Cardiac septum (tissue), 1 donor: Measurements from ENCODE around the gene MECR. TPM values are rescaled to one million over a fixed set of nuclear protein-coding genes. Genes with fewer than 3 reads are reported as not detected.
A peak's percentile ranks its signal among the peaks of the same experiment; 100 is the strongest.

Experiments used
- DNase-seq: peaks from one replicate; pipeline ENCODE4 v3.0.0-alpha.2; 2020; ENCODE audit warnings: low spot score
- intact Hi-C: fragments of 100-400 bp; cut with DNase I; formaldehyde crosslinking; loops from one replicate; pipeline ENCODE4 v1.14.0; 2022
- total RNA-seq: library from RNA; stranded (reverse); fragmentation: NEBNext Ultra II Directional; extraction: Animal tissue kit (Norgen Biotek cat#: 25700); gene quantifications from one replicate; pipeline ENCODE4 v1.2.1, GENCODE V29; 2021
- donor health status: DM: no; HTN: no; CAD: no.

Gene MECR
- total RNA-seq, 1 donor from 2014 or later, result 29.9 TPM

DNA sequence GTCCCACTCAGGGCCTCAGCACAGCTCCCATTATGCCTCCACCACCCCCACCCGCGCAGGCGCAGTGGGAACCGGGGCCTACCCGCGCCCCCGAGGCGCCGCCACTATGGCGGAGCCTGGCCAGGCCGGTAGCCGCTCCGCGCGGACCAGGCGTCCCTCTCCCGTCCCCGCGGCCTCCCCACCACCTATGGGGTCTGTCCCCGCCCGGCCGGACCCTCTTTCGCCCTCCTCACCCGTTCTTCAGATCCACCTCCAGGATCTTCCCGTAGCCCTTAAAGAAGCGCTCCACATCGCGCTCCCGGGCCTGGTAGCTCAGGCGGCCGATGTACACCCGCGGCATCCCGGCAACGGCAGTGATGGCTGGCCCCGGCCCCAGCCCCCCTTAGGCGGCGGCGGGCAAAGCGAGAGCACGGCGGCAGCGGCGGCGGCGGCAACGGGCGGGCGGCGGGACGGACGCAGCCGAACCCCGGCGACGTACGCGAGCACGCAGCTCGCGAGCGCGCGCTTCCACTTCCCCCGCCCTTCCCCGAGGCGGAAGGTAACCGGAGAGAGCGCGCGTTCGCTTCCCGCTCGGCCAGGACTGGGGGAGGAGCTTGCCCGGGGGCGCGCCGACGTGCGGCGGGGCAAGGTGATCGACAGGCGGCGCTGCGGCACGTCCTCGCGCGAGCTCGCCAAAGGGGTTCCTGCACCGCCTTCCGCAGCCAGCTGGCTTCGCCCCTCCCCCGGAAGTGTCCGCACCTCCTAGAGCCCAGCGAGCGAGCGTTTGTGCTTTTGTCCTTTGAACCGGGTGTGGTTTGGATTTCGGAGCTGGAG lies 49.1 kb downstream of the MECR start, which contains the start of gene SRSF4:
Gene SRSF4 (minus strand): TSS at position 488 of the 813 bp plus-strand sequence. CDS start 148 bp downstream, at position 340.
- peak; percentile 100 for DNase-seq
- intact Hi-C loops, result loop anchor here (2.0 to 10.0 kb wide), 6 partner anchors 21 to 539 kb away; partner anchors contain the start of genes TAF12 and YTHDF2

DNA sequence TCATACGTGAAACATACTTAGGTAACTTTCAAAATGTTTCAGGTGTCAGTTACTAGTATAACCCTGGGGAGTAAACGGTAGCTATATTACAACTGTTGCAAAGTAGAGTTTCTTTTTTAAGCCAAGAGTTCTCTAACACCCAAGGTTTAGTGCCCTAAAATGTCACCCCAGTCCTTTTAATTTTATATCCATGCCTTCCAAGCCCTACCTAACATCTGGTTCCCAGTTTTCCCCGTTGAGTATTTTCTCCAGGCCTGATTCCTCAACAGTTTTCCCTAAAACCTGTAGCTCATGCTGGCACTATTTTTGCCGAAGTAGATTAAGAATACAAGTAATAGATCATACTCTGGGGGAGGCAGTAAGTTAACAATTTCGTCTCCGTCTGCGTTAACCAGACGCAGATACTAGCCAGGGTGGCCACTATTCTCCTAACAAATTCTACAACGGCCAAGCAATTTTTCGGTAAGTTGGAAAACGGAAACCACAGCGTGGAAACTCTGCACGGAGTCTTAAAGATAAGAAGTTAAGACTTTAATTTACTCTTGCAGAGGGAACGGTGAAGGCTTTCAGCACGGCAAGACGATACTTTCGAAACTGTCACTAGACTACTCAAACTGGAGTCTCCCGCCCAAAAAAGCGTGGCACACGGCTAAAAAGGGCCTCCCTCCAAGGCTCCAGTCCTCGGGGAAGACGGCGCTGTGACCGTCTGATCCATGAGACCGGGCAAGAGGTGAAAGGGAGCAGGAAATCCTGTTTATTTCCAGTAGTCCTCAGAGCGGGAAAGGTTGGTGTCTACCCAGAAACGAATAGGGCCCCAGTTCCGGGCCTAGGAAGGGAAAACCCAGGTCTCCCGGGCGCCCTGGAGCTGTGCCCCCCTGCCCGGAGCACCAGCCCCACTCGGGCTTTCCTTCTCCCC lies 50.0 kb downstream of the MECR start:
- peak; percentile 78 for DNase-seq

GRCh38 chr1:29179641-29180184 lies 51.0 kb downstream of the MECR start:
- intact Hi-C loops, result loop anchor here (2.0 to 10.0 kb wide), 5 partner anchors 55 to 537 kb away; partner anchors contain the start of genes TAF12 and YTHDF2
- DNase-seq, result no peak

More for the DNA sequence above, 50.0 kb downstream of the MECR start:
- intact Hi-C loops, result loop anchor here (2.0 to 10.0 kb wide), 5 partner anchors 56 to 538 kb away; partner anchors contain the start of genes TAF12 and YTHDF2

DNA sequence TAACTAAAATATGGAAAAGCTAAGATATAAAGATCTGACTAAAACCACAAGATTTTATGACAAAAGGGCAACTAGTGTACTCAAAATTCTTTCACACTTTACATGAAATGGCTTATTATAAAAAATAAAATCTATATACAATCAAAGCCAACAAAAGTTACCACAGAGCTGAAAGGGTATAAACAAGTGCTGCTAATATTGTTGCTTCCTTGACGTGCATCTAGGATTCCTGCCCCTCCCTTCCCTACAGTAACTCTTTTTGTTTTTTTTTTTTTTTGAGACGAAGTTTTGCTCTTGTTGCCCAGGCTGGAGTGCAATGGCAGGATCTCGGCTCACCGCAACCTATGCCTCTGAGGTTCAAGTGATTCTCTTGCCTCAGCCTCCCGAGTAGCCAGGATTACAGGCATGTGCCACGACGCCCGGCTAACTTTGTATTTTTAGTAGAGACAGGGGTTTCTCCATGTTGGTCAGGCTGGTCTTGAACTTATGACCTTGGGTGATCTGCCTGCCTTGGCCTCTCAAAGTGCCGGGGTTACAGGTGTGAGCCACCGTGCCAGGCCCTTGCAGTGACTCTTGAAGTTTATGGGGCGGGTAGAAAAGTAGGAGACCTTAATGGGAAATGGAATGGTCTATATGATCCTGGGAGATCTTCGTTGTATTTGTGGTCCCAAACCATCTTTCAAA lies 53.6 kb downstream of the MECR start:
- no peak for DNase-seq
- intact Hi-C loops, result no loop called here

DNA sequence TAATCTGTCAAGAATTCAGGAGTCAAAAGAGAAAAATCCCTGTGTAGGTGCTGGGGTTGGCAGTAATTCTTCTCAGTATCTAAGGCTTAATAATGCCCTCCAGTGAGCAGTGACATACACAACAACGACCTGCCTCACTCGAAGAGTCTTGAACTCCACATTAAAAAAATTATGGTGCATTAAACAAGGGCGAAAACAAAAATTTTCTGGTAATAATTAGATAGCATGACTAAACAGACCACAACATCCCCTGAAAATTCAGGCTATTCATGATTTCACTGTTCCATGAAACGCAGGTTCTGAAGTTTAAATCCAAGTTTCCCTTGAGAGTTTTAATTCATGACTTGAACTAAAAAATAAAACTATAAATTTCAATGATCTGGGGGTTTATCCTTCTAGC lies 54.2 kb downstream of the MECR start:
- no peak for DNase-seq
- intact Hi-C loops, result no loop called here

DNA sequence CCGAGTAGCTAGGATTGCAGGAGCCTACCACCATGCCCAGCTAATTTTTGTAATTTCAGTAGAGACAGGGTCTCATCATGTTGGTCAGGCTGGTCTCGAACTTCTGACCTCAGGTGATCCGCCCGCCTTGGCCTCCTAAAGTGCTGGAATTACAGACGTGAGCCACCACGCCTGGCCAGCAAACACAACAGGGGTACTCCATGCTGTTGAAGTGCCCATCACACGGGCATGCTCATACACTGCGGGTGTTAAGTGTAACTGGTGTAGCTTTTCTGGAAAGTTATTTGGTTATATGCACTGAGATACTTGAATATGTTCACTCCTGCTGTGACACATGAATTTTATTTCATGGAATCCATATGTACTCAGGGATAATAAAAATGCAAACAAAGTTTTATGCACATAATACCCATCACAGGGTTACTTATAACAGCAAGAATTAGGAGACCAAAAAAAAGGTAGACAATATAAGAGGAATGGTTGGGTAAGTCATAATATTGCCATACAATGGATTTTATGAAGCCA lies 58.3 kb downstream of the MECR start:
- intact Hi-C loops, result no loop called here
- no peak for DNase-seq

- intact Hi-C loops, result no loop called here
- no peak for DNase-seq
These were observed 59.2 kb downstream of the MECR start for GRCh38 chr1:29171521-29171920.

DNA sequence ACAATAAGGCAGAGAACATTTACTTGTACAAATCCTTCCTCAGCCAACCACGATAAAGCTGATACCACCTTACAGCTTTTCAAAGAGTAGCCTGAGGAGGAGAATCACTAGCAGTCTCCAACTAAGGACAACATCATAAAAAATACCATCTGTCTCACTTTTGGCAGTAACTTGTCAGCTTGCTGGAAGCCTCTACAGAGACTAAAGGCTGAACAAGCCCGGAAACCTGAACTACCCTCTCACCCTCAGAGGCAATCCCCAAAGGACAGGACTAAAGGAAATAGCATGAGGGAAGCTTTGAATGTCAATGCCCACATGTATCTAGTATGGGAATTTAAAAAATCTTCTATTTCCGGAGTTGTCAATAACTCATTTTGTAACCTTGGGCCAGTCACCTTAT lies 59.6 kb downstream of the MECR start:
- intact Hi-C loops, result no loop called here

GRCh38 chr1:29169976-29170375 lies 60.8 kb downstream of the MECR start:
- DNase-seq, result no peak
- intact Hi-C loops, result no loop called here

More for the DNA sequence above, 59.6 kb downstream of the MECR start:
- no peak for DNase-seq

DNA sequence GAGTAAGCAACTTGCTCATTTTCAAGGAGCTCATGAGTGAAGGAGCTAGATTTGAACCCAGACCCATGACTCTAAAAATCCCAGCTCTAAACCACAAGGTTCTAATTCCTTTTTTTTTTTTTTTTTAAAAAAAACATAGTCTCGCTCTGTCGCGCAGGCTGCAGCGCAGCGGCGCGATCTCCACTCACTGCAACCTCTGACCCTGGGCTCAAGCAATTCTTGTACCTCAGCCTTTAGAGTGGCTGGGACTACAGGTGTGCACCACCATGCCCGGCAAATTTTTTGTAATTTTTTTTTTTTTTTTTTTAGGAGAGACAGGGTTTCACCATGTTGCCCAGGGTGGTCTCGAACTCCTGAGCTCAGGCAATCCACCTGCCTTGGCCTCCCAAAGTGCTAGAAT lies 62.8 kb downstream of the MECR start:
- no peak for DNase-seq
- intact Hi-C loops, result no loop called here

DNA sequence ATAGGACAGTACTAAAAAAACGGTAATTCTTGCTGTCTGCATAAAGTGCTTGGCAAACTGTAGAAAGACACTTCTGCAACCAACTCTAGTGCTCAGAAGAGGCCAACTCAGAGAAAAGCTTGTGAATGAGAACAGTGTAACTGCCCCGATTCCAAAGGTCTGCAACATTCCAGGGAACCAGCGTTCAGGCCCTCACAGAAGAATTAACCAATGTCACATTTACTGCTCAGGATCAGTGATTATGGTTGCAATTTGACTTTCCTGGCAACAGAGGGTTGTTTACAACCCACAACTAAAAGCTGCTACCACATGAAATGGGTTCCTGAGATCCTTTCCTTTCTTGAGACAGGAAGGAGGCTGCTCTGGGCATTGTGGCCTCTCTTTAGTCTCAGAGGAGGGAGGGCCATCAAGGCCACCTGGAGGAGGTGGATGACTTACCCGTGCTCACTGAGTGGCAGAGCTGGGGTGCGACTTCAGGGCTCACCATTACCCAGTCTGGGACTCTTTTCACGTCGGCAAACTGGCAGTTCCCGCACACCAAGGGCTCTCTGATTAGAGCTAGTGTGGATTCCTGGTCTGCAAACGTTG lies 64.3 kb downstream of the MECR start:
- no peak for DNase-seq
- intact Hi-C loops, result no loop called here

DNA sequence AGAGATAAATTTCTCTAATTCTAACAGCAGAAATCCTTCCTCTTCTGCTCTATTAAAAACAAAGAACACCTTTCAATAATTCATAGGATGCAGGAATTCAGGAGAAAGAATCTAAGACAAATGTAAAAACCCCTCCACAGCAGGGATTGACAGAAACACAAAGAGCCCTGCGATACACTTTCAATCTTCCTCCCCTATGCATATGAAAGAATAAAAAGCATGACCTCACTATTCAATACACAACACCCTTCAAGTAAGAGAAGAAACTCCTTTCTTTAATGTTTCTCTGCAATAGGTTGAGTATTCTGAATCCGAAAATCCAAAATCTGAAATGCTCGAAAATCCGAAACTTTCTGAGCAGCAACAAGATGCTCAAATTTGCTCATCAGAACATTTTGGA lies 66.1 kb downstream of the MECR start:
- intact Hi-C loops, result no loop called here
- no peak for DNase-seq

GRCh38 chr1:29162476-29163138 lies 68.1 kb downstream of the MECR start:
- intact Hi-C loops, result no loop called here
- no peak for DNase-seq

- intact Hi-C loops, result no loop called here
- DNase-seq, result no peak
These were observed 68.7 kb downstream of the MECR start for GRCh38 chr1:29162025-29162424.

GRCh38 chr1:29159773-29160172 lies 71.0 kb downstream of the MECR start:
- DNase-seq, result no peak
- intact Hi-C loops, result no loop called here

GRCh38 chr1:29157269-29157601 lies 73.5 kb downstream of the MECR start:
- intact Hi-C loops, result no loop called here
- no peak for DNase-seq

GRCh38 chr1:29156543-29157268 lies 74.0 kb downstream of the MECR start:
- DNase-seq, result no peak
- intact Hi-C loops, result no loop called here
